Large intestine (tissue), 3 donors: ENCODE results near the gene GALNT5. TPM values are rescaled to one million over a fixed set of nuclear protein-coding genes. Genes with fewer than 3 reads are reported as not detected.
"Not testable (repeated sequence)": the region's sequence is repeated elsewhere in the genome, so short reads cannot be mapped to it uniquely, and the experiment has no call there.

Experiments used
- DNase-seq, 2 donors: peaks; one replicate each; pipeline versions ENCODE4 v3.0.0 to v3.0.0-alpha.2; 2013
- H3K27ac ChIP-seq: one replicate; pipeline ENCODE4 v1.5.1; 2013; ENCODE audit warnings: low read length
- H3K27me3 ChIP-seq: 2 replicates; pipeline ENCODE4 v1.6.1; 2013; ENCODE audit warnings: low read length; ENCODE audit not compliant: control insufficient read depth, insufficient read depth
- H3K36me3 ChIP-seq: 2 replicates; pipeline ENCODE4 v1.6.1; 2013; ENCODE audit warnings: low read length; ENCODE audit not compliant: control insufficient read depth, insufficient read depth
- H3K4me1 ChIP-seq: one replicate; pipeline ENCODE4 v1.6.1; 2013; ENCODE audit warnings: low read length; ENCODE audit not compliant: control insufficient read depth, insufficient read depth
- H3K4me3 ChIP-seq: one replicate; pipeline ENCODE4 v1.5.1; 2013; ENCODE audit warnings: low read length
- H3K9me3 ChIP-seq: one replicate; pipeline ENCODE4 v1.6.1; 2013; ENCODE audit warnings: mild to moderate bottlenecking, low read depth, low read length, moderate library complexity; ENCODE audit not compliant: control insufficient read depth
- WGBS: methylation state at CpG from one replicate; pipeline ENCODE4 v1.1.5; 2013; ENCODE audit warnings: low lambda C conversion rate; ENCODE audit not compliant: insufficient coverage; 5-methylcytosine and 5-hydroxymethylcytosine counted together
- polyA plus RNA-seq: library from polyadenylated mRNA; unstranded; fragments of 120-200 nt; gene quantifications from one replicate; pipeline ENCODE4 v1.2.1, GENCODE V29; 2013

Gene GALNT5
- polyA plus RNA-seq, 1 donor, result 14.3 TPM

DNA sequence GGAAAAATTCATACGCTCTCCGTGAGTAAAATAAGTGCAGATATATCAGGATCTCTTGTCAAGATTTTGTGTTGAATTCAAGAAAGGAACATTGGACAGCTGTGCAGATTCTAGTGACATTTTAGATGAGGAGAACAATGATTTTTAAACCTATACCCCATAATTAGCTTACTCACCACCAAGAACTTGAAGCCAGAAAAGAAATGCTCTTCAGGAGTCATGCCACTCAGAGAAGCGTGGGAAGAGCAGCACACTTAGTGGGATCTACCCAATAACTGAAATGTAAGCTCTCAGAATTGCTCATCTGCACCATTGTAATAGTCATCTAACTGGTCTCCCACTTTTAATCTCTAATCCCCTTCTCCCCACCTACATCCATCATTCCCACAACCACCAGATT is 77.3 kb downstream of the GALNT5 start:
- Histone ChIP-seq H3K27me3 (no peaks in the 10 kb centered on the region), H3K4me1 (no peaks in the 10 kb centered on the region), H3K4me3 (no peak overlapping the region), H3K27ac (no peak overlapping the region), H3K9me3 (no peaks in the 10 kb centered on the region), H3K36me3 (no peaks in the 10 kb centered on the region)
- DNase-seq, result no peak
- 71% methylated on average over 2 of the region's 3 CpGs for WGBS

DNA sequence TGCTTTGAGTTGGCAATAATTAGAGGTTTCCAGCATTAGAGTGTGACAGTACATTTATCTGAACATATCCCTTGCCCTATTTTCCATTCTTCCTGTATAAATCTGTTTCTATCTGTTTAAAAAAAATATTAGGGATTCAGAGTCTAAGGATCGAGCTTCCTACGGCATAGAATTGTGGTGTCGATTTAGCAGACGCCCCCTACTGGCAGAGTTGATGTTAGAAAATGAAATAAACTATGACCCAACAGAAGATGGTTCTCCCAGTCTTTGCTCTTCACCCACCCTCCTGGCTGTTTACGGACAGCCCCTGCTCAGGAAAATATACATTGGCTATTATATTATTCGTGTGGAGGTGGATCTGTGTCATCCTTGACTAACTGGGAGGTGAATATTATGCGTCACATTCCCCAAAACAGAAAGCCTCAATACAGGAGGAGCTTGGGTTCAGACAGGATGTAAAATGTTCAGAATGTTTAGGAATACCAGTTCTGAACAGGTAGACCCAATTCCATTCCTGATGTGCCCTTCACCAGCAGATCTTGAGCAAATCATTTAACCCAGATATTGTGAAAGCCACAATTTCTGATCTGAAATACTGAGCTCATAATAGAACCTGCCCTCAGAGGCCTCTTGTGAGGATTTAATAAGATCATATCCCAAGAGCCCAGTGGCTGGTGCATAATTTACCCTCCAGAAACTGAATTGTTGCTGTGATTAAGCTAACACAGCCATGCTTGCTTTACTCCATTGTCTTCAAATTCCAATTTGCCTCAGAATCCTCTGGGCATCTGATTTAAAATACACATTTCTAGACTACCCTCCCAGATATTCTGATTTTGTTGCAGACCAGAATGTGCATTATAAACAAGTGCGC is 78.9 kb downstream of the GALNT5 start:
- H3K27ac ChIP-seq, result no peak overlapping the region
- no peaks in the 10 kb centered on the region for H3K36me3 ChIP-seq
- WGBS, result 100% methylated on average over 1 of the region's 8 CpGs
- H3K9me3 ChIP-seq, result peaks cover 3% of the 10 kb centered on the region
- H3K27me3 ChIP-seq, result no peaks in the 10 kb centered on the region
- H3K4me3 ChIP-seq, result no peak overlapping the region
- no peaks in the 10 kb centered on the region for H3K4me1 ChIP-seq
- peak in 1 of 2 donors; percentile 40 for DNase-seq

DNA sequence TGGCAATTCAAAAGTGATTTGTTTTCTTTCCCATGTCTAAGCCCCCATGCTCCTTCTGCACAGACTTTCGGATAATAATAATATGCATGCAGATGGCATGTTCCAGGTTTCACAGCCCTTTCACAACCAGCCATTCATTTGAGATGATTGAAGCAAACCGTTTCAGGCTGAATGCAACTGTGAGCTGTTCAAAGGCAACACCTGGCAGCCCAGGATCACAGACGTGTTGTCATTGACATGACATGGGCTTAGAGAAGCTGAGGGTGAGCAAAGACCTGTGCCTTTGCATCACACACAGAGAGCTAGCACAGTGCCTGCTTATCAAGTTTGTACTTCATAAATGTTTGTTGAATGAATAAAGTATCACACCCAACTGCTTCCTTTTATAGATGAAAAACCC is 80.5 kb downstream of the GALNT5 start:
- WGBS, result no CpG with 5 or more reads among the region's 3 CpGs
- Histone ChIP-seq H3K36me3 (no peaks in the 10 kb centered on the region), H3K27ac (no peak overlapping the region), H3K27me3 (no peaks in the 10 kb centered on the region), H3K9me3 (peaks cover 3% of the 10 kb centered on the region), H3K4me1 (no peaks in the 10 kb centered on the region), H3K4me3 (no peak overlapping the region)
- no peak for DNase-seq

DNA sequence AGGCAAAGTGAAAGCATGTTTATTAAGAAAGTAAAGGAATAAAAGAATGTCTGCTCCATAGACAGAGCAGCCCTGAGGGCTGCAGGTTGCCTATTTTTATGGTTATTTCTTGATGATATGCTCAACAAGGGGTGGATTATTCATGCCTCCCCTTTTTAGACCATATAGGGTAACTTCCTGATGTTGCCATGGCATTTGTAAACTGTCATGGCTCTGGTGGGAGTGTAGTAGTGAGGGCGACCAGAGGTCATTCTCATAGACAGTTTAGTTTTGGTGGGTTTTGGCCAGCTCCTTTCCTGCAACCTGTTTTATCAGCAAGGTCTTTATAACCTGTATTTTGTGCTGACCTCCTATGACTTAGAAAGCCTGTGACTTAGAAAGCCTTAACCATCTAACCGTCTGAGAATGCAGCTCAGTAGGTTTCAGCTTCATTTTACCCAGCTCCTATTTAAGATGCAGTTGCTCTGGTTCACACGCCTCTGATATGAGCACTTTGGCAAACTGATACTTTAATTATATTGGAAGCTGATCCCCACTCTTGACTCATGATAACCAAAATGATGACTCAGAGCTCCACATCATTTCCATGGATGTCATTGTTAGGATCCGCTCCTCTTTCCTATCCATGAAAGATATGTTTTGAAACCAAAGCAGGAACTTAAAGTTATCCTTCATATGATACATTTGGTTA is 82.6 kb downstream of the GALNT5 start:
- WGBS, result 100% methylated on average over 1 of the region's 4 CpGs

DNA sequence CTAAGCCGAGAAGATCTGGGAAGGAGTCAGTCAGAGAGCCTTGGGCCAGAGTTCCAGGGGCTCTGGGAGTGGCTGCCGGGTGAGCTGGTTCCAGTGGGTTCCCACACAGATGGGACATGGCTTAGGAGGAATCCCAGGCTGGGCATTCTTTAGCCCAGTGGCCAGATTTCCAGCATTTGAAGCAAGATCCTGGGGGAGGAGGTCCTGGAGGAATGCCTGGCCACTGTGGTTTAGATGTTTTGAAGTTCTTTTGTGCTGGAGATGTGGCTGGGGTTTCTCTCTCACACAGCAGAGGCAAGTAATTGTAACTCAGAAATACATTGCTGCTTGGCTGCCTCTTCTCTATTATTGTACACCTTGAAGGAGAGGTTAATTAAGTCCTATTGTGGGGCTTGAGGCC is 83.9 kb downstream of the GALNT5 start:
- H3K27ac ChIP-seq, H3K36me3 ChIP-seq, DNase-seq, H3K4me1 ChIP-seq, H3K4me3 ChIP-seq, H3K27me3 ChIP-seq: not testable (repeated sequence)
- H3K9me3 ChIP-seq, result peaks cover 10% of the 10 kb centered on the region
- no CpG with 5 or more reads among the region's 2 CpGs for WGBS

More for the DNA sequence above, 82.6 kb downstream of the GALNT5 start:
- H3K36me3 ChIP-seq, result no peaks in the 10 kb centered on the region
- H3K4me3 ChIP-seq, result no peak overlapping the region
- H3K27ac ChIP-seq, result no peak overlapping the region
- H3K9me3 ChIP-seq, result peaks cover 8% of the 10 kb centered on the region
- no peak for DNase-seq
- no peaks in the 10 kb centered on the region for H3K4me1 ChIP-seq
- no peaks in the 10 kb centered on the region for H3K27me3 ChIP-seq

DNA sequence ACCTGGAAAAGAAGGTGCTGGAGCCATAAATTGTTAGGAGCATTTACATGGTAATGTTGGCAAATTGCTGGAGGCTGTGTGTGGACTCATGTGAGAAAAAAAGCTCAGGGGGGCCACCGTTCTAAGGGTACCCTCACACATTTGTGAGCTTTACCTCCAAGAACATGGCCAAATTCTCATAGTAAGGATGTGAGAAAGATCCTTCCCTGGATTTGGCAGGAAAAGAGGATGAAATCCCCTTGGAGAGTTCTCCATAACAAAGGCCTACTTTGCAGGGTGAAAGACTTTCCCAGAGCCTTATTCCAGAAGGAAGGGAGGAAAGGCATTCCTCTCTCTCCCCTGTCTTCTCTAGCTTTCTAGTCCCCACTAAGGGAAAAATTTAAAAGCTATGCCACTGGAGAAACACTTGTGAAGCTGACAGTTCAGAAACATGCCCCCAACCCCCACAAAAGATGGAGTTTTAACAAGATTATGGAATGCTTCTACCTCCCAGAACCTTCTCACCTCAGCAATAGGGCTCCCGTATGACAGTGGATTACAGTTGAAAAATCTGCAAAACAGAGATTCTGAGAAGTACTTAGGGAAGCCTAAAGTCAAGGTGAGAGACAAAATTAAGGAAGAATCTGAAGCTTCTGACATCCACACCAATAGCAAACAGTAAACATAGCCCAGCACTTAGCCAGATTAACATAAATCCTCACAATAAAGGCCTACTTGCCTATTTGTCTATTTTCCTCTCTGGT is 88.3 kb downstream of the GALNT5 start:
- Histone ChIP-seq H3K36me3 (no peaks in the 10 kb centered on the region), H3K9me3 (peaks cover 10% of the 10 kb centered on the region), H3K4me3 (no peak overlapping the region), H3K27me3 (no peaks in the 10 kb centered on the region), H3K4me1 (peaks cover 4% of the 10 kb centered on the region), H3K27ac (no peak overlapping the region)
- 83% methylated on average over 1 of the region's 2 CpGs for WGBS
- DNase-seq, result no peak

DNA sequence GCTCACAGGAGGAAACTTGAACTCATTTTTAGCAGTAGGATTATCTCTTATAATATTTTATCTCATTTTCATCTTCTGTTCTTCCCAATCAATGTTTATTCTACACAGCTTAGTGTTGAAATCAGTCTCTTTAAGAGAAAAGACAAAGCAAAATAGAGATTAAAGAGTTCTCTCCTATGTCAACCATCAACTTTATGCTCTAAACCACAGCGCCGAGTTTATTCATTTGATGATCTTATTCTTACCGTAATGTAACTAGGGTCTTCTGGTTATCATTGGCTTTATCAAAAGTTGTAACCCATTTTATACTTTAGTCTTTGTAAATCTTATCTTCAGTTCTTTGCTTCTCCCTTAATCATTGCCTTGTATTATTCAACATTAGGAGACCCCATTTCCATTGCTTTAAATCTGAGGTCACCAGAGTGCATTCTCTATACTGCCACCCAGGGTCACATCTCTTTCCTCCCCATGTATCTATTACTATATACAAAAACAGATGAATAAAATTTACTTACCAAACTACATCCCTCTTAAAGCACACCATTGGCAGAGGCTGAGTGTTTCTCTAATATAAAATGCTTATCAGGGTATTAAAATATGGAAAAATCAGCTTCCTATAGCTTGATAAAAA is 90.9 kb downstream of the GALNT5 start:
- no peaks in the 10 kb centered on the region for H3K36me3 ChIP-seq
- 100% methylated on average over 1 of the region's 3 CpGs for WGBS
- H3K9me3 ChIP-seq, result peaks cover 6% of the 10 kb centered on the region
- no peak overlapping the region for H3K4me3 ChIP-seq
- DNase-seq, result no peak
- no peak overlapping the region for H3K27ac ChIP-seq
- H3K27me3 ChIP-seq, result no peaks in the 10 kb centered on the region
- peaks cover 8% of the 10 kb centered on the region for H3K4me1 ChIP-seq

DNA sequence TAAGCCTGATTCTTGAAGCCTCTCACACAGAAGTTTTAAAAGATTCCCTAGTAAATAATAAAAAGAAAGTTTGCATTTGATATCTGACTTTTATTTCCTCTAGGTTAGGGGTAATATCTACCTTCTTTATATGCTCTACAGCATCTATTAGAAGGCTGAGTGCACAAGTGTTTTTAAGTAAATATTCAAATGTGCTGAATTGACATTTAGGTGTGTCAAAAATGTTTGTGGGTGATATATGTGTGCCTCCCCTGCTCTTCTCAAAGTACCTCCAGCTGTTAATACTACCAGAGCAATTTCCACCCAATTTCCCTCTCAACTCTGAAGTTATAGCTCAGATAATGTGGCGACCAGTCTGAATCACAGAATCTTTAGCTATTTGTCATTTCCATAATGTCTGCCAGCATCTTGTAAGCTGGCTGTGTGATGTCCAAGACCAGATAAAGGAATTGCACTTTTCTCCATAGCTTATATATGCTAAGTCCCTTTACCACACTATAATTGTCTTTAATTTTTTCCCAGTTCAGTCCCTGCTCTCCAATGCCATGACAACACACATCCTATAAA is 92.5 kb downstream of the GALNT5 start:
- no peak overlapping the region for H3K27ac ChIP-seq
- H3K27me3 ChIP-seq, result no peaks in the 10 kb centered on the region
- DNase-seq, result no peak
- WGBS, result no CpG with 5 or more reads among the region's 1 CpG
- no peaks in the 10 kb centered on the region for H3K36me3 ChIP-seq
- no peak overlapping the region for H3K4me3 ChIP-seq
- H3K4me1 ChIP-seq, result peaks cover 8% of the 10 kb centered on the region
- peaks cover 3% of the 10 kb centered on the region for H3K9me3 ChIP-seq

DNA sequence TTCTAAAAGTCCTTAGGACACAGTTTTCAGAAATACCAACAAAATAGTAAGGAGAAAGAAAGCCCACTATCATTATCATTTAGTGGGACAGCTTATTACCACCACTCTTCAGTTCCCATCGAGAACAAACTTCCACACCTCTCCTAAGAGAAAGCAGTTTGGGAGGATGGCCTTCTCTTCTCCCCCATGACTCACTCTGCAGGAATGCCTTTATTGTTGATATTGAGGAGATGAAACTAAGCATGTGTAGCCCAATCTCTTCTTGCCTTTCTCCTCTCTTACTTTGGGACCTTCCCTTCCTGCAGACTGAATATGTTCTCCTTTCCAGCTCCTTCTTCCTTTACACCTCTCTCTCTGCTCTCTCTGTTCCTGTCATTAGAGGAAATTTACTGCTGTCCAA is 98.1 kb downstream of the GALNT5 start:
- H3K4me1 ChIP-seq, result peaks cover 6% of the 10 kb centered on the region
- no peak overlapping the region for H3K4me3 ChIP-seq
- no peak overlapping the region for H3K27ac ChIP-seq
- DNase-seq, result no peak
- no peaks in the 10 kb centered on the region for H3K36me3 ChIP-seq
- H3K27me3 ChIP-seq, result no peaks in the 10 kb centered on the region
- H3K9me3 ChIP-seq, result no peaks in the 10 kb centered on the region
- no CpG with 5 or more reads among the region's 1 CpG for WGBS

DNA sequence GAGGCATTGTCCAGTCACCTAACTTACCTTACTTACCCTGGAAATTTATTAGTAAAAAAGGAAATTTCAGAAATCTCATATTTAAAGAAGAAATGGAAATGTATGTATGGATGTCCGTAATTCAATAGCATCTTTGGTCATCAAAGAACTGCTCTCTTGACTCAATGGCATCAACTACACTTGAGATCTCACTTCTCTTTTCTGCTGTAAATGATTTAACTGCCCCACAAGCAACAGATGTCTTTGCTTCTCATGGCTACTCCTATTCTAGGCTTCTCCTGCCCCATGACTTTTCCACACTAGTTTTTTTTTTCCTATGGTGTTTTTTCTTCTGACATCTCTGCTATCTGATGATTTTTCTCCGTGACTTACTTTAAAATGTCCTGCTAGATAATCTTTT is 102.1 kb downstream of the GALNT5 start:
- no peak overlapping the region for H3K27ac ChIP-seq
- no peaks in the 10 kb centered on the region for H3K4me1 ChIP-seq
- H3K27me3 ChIP-seq, result no peaks in the 10 kb centered on the region
- H3K36me3 ChIP-seq, result no peaks in the 10 kb centered on the region
- H3K9me3 ChIP-seq, result peaks cover 3% of the 10 kb centered on the region
- no peak overlapping the region for H3K4me3 ChIP-seq
- 100% methylated on average over 2 of the region's 2 CpGs for WGBS
- DNase-seq, result no peak
